ENCODE measurements around the gene IL1A. TPM values are rescaled to one million over a fixed set of nuclear protein-coding genes. Genes with fewer than 3 reads are reported as not detected.
"Not testable (repeated sequence)": the region's sequence is repeated elsewhere in the genome, so short reads cannot be mapped to it uniquely, and the experiment has no call there.

The IL1A gene
- total RNA-seq, result under 1 TPM; 0.17 to 0.21 TPM

- H3K4me1 Mint-ChIP-seq, result peaks cover 3% of the 10 kb centered on the region
- ChIA-PET CTCF (interaction anchor here (0.9 kb wide), 1 partner anchor 11 kb away, joined by 3 read pairs; no protein-coding TSS in a partner anchor), POLR2A (no interaction called here)
- H3K9me3 Mint-ChIP-seq, result no peaks in the 10 kb centered on the region
- no peak for DNase-seq
- peaks cover 10% of the 10 kb centered on the region for H3K27me3 Mint-ChIP-seq
- no peaks in the 10 kb centered on the region for H3K36me3 Mint-ChIP-seq (ENCODE audit: low read depth)
- H3K27ac Mint-ChIP-seq, result no peak within 1 kb of the TSS
- H3K4me3 Mint-ChIP-seq, result peak within 1 kb of the TSS; percentile 2
Measured at GRCh38 chr2:112784199-112785189, at the start of gene IL1A. IL1A (minus strand) TSS chr2:112784493; CDS start chr2:112783770, 723 bp downstream.

- Mint-ChIP-seq H3K27me3 (peaks cover 12% of the 10 kb centered on the region), H3K27ac (no peak overlapping the region), H3K9me3 (no peaks in the 10 kb centered on the region), H3K4me1 (no peaks in the 10 kb centered on the region), H3K36me3 (ENCODE audit: low read depth) (no peaks in the 10 kb centered on the region), H3K4me3 (no peak overlapping the region)
- POLR2A ChIA-PET, result no interaction called here
- CTCF ChIA-PET, result interaction anchor here (1.0 to 2.1 kb wide), 5 partner anchors 9 to 107 kb away, joined by 3 to 6 read pairs (median 4); no protein-coding TSS in a partner anchor
- DNase-seq, result no peak
Measured at GRCh38 chr2:112833976-112834375, 49.7 kb upstream of the IL1A start.

- POLR2A ChIA-PET; H3K4me3 Mint-ChIP-seq; DNase-seq; H3K36me3 Mint-ChIP-seq (ENCODE audit: low read depth); H3K27ac Mint-ChIP-seq; H3K9me3 Mint-ChIP-seq; H3K4me1 Mint-ChIP-seq: not testable (repeated sequence)
- peaks cover 11% of the 10 kb centered on the region for H3K27me3 Mint-ChIP-seq
- CTCF ChIA-PET, result interaction anchor here (1.2 to 2.1 kb wide), 4 partner anchors 9 to 52 kb away, joined by 3 to 6 read pairs (median 4); no protein-coding TSS in a partner anchor
Measured at GRCh38 chr2:112833639-112833931, 49.3 kb upstream of the IL1A start.

GRCh38 chr2:112832841-112833638 is 48.7 kb upstream of the IL1A start:
- Mint-ChIP-seq H3K4me3 (no peak overlapping the region), H3K36me3 (ENCODE audit: low read depth) (no peaks in the 10 kb centered on the region), H3K27ac (no peak overlapping the region), H3K4me1 (no peaks in the 10 kb centered on the region), H3K9me3 (no peaks in the 10 kb centered on the region), H3K27me3 (peaks cover 12% of the 10 kb centered on the region)
- no peak for DNase-seq
- ChIA-PET POLR2A (no interaction called here), CTCF (interaction anchor here (1.4 to 2.1 kb wide), 3 partner anchors 17 to 53 kb away, joined by 4 to 6 read pairs (median 4); no protein-coding TSS in a partner anchor)

- no peaks in the 10 kb centered on the region for H3K9me3 Mint-ChIP-seq
- ChIA-PET POLR2A (no interaction called here), CTCF (interaction anchor here (1.5 to 2.1 kb wide), 3 partner anchors 13 to 53 kb away, joined by 4 to 6 read pairs (median 4); no protein-coding TSS in a partner anchor)
- H3K27me3 Mint-ChIP-seq, result peaks cover 12% of the 10 kb centered on the region
- no peak for DNase-seq
- no peaks in the 10 kb centered on the region for H3K4me1 Mint-ChIP-seq
- no peak overlapping the region for H3K27ac Mint-ChIP-seq
- no peaks in the 10 kb centered on the region for H3K36me3 Mint-ChIP-seq (ENCODE audit: low read depth)
- H3K4me3 Mint-ChIP-seq, result no peak overlapping the region
Measured at GRCh38 chr2:112831946-112832840, 47.9 kb upstream of the IL1A start.

- no peak overlapping the region for H3K4me3 Mint-ChIP-seq
- DNase-seq, result no peak
- ChIA-PET CTCF (interaction anchor here (1.7 kb wide), 1 partner anchor 12 kb away, joined by 4 read pairs; no protein-coding TSS in a partner anchor), POLR2A (no interaction called here)
- H3K4me1 Mint-ChIP-seq, result no peaks in the 10 kb centered on the region
- H3K9me3 Mint-ChIP-seq, result no peaks in the 10 kb centered on the region
- peaks cover 10% of the 10 kb centered on the region for H3K27me3 Mint-ChIP-seq
- no peak overlapping the region for H3K27ac Mint-ChIP-seq
- H3K36me3 Mint-ChIP-seq (ENCODE audit: low read depth), result no peaks in the 10 kb centered on the region
Measured at GRCh38 chr2:112831513-112831845, 47.2 kb upstream of the IL1A start.

GRCh38 chr2:112830682-112831512 is 46.6 kb upstream of the IL1A start:
- POLR2A ChIA-PET, result no interaction called here
- Mint-ChIP-seq H3K36me3 (ENCODE audit: low read depth) (no peaks in the 10 kb centered on the region), H3K27me3 (peaks cover 8% of the 10 kb centered on the region), H3K9me3 (no peaks in the 10 kb centered on the region), H3K4me3 (no peak overlapping the region), H3K27ac (no peak overlapping the region), H3K4me1 (no peaks in the 10 kb centered on the region)
- no peak for DNase-seq
- CTCF ChIA-PET, result interaction anchor here (0.6 to 1.7 kb wide), 2 partner anchors 12 to 21 kb away, joined by 3 to 4 read pairs; no protein-coding TSS in a partner anchor

GRCh38 chr2:112829961-112830681 is 45.8 kb upstream of the IL1A start:
- ChIA-PET POLR2A (no interaction called here), CTCF (interaction anchor here (1.7 kb wide), 1 partner anchor 11 kb away, joined by 4 read pairs; no protein-coding TSS in a partner anchor)
- H3K9me3 Mint-ChIP-seq, result no peaks in the 10 kb centered on the region
- H3K4me1 Mint-ChIP-seq, result no peaks in the 10 kb centered on the region
- H3K36me3 Mint-ChIP-seq (ENCODE audit: low read depth), result no peaks in the 10 kb centered on the region
- DNase-seq, result no peak
- no peak overlapping the region for H3K4me3 Mint-ChIP-seq
- peaks cover 7% of the 10 kb centered on the region for H3K27me3 Mint-ChIP-seq
- H3K27ac Mint-ChIP-seq, result no peak overlapping the region

- no peaks in the 10 kb centered on the region for H3K4me1 Mint-ChIP-seq
- CTCF ChIA-PET, result interaction anchor here (1.7 kb wide), 1 partner anchor 9 kb away, joined by 4 read pairs; no protein-coding TSS in a partner anchor
- no peaks in the 10 kb centered on the region for H3K36me3 Mint-ChIP-seq (ENCODE audit: low read depth)
- no peak for DNase-seq
- H3K27me3 Mint-ChIP-seq, result peaks cover 4% of the 10 kb centered on the region
- POLR2A ChIA-PET, result interaction anchor here (0.6 kb wide), 1 partner anchor 89 kb away, joined by 4 read pairs; no protein-coding TSS in a partner anchor
- no peak overlapping the region for H3K4me3 Mint-ChIP-seq
- H3K9me3 Mint-ChIP-seq, result no peaks in the 10 kb centered on the region
- no peak overlapping the region for H3K27ac Mint-ChIP-seq
Measured at GRCh38 chr2:112829101-112829960, 45.0 kb upstream of the IL1A start.

- POLR2A ChIA-PET, result no interaction called here
- Mint-ChIP-seq H3K4me3 (no peak overlapping the region), H3K27ac (no peak overlapping the region), H3K4me1 (peaks cover under 1% of the 10 kb centered on the region), H3K36me3 (ENCODE audit: low read depth) (no peaks in the 10 kb centered on the region), H3K27me3 (peaks cover 4% of the 10 kb centered on the region), H3K9me3 (peaks cover under 1% of the 10 kb centered on the region)
- DNase-seq, result no peak
- CTCF ChIA-PET, result interaction anchor here (1.7 kb wide), 1 partner anchor 10 kb away, joined by 4 read pairs; no protein-coding TSS in a partner anchor
Measured at GRCh38 chr2:112828251-112828691, 44.0 kb upstream of the IL1A start.

Data from activated CD4-positive, alpha-beta T cell treated with anti-CD3 and anti-CD28 coated beads, Interleukin-2, amount 10 ng/mL, durations not matched to agents 7 days and 5 days (primary cell).